Astrocyte of the cerebellum (primary cell): ENCODE measurements around the gene CRYBA1.
"Not testable (repeated sequence)": the region's sequence is repeated elsewhere in the genome, so short reads cannot be mapped to it uniquely, and the experiment has no call there.

ENCODE experiments used
- DNase-seq: peaks from one replicate; pipeline ENCODE4 v3.0.0-alpha.2; 2011; ENCODE audit warnings: low read depth
- H3K4me3 ChIP-seq: 2 replicates; pipeline ENCODE4 v1.5.1; 2011; ENCODE audit warnings: mild to moderate bottlenecking, low read depth, low read length, moderate library complexity
- CTCF ChIP-seq: IDR thresholded peaks from 2 replicates; pipeline ENCODE4 v1.5.1; 2012; ENCODE audit warnings: low read length, low read depth, moderate library complexity, mild to moderate bottlenecking; ENCODE audit errors: missing control alignments
- in situ Hi-C: cut with HindIII; loops from 2 replicates; pipeline ENCODE4 v1.10.0; 2017; ENCODE audit warnings: low sequenced_read_pairs

The CRYBA1 gene, protein sequence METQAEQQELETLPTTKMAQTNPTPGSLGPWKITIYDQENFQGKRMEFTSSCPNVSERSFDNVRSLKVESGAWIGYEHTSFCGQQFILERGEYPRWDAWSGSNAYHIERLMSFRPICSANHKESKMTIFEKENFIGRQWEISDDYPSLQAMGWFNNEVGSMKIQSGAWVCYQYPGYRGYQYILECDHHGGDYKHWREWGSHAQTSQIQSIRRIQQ

GRCh38 chr17:29246628-29247027, at the start of gene CRYBA1:
CRYBA1 (plus strand) TSS chr17:29246859; CDS start chr17:29246864, 5 bp downstream.
- H3K4me3 ChIP-seq, result no peak within 1 kb of the TSS
- in situ Hi-C loops, result no loop called here
- no peak for TF ChIP-seq CTCF
- DNase-seq, result no peak

- no peak overlapping the region for H3K4me3 ChIP-seq
- in situ Hi-C loops, result no loop called here
- TF ChIP-seq CTCF, result no peak
- DNase-seq, result no peak
Measured at GRCh38 chr17:29197516-29198272, 49.0 kb upstream of the CRYBA1 start.

DNA sequence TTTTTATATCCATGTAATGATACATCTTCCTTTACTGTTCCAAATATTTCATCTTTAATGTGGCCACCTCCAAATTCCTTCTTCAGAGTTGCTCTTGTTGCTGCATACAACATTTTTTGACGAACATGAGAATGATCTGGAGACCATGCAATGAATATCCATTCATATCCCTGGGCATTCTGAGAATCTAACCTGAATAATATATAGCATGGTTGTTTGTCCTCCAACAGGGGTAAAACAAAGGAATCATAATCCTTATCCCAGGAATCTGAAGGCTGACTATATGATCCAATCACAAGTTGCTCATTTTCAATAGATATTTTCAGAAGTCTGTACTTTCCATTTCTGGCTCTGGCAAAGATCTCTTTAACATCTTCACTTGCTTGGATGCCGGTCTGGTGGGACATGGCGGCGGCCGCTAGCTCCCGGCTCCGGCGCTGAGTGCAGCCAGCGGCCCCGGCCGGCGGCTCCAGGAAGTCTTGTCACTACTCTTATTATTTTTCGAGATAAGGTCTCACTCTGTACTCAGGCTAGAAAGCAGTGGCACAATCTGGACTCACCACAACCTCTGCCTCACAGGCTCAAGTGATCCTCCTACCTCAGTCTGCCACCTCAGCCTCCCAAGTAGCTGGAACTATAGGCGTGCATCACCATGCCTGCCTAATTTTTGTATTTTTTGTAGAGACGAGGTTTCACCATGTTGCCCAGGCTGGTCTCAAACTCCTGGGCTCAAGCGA, 42.4 kb upstream of the CRYBA1 start:
- H3K4me3 ChIP-seq, DNase-seq, in situ Hi-C loops: not testable (repeated sequence)

- TF ChIP-seq CTCF, result no peak
- DNase-seq, result no peak
- no peak overlapping the region for H3K4me3 ChIP-seq
- in situ Hi-C loops, result no loop called here
Measured at GRCh38 chr17:29205047-29205446, 41.6 kb upstream of the CRYBA1 start.

DNA sequence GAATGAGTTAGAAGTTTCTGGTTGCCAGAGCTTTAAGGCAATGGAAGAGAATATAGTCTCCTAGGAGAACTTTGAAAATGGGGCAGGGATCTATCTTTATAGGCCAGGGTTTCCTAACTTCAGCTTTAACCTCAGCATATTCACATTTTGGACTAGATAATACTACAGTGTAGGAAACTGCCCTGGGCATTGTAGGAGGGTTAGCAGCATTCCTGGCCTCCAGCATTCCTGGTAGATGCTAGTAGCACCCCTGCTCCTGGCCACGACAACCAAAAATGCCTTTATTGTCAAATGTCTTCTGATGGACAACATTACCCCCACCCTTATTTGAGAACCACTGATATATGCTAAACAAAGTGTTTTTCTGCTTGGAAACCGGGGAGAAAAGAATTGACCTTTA, 38.7 kb upstream of the CRYBA1 start:
- in situ Hi-C loops, result no loop called here
- H3K4me3 ChIP-seq, result no peak overlapping the region
- no peak for DNase-seq
- no peak for TF ChIP-seq CTCF

DNA sequence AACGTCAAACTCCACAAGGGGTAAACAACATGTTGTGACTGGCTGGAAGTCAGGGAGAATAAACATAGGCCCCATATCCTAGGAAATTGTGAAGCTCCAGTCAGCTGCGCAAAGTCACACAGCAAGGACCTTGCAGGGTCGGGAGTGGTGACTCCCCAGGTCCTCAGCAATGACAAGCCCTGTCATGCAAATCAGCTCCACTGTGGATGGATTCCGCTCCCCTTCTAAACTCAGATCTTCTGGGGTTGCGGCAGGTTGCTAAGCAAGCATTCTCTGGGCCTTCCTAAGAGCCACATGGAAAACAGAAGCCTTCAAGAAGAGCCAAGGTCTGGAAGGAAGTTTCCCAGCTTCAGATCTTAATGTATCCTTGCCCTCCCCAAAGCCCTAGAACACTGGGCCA, 37.6 kb upstream of the CRYBA1 start:
- in situ Hi-C loops, result no loop called here
- no peak for DNase-seq
- H3K4me3 ChIP-seq, result no peak overlapping the region
- no peak for TF ChIP-seq CTCF
